ENCODE results near the gene LTBP3. TPM values are rescaled to one million over a fixed set of nuclear protein-coding genes. Genes with fewer than 3 reads are reported as not detected.

LTBP3 gene
- polyA plus RNA-seq, 1 donor from 2014 or later = 4.6 TPM

DNA sequence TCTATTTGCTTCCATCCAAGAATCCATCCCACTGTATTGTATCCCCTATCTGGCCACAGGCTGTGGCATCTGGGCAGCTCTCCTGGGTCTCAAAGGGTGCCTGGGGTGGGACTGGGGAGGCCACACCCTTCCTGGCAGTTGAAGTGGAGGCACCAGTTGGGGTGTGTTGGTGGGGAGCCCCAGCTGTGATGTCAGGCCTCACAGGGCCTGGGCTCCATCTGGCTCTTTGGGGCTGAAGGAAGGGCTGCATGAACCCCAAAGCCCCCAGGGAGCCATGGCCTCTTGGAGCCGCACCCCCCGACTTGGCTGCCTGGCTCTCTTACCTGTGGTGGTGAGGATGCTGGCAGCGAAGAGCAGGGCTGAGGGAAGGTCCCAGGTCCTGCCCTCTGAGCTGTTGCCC is 37.0 kb upstream of the LTBP3 start:
- Histone ChIP-seq H3F3A (ENCODE audit: insufficient read depth, low read length, poor library complexity, severe bottlenecking) (no peaks in the 10 kb centered on the region), H3K27ac (ENCODE audit: low read length) (no peak overlapping the region), H3K9ac (ENCODE audit: low read length) (no peak overlapping the region)

DNA sequence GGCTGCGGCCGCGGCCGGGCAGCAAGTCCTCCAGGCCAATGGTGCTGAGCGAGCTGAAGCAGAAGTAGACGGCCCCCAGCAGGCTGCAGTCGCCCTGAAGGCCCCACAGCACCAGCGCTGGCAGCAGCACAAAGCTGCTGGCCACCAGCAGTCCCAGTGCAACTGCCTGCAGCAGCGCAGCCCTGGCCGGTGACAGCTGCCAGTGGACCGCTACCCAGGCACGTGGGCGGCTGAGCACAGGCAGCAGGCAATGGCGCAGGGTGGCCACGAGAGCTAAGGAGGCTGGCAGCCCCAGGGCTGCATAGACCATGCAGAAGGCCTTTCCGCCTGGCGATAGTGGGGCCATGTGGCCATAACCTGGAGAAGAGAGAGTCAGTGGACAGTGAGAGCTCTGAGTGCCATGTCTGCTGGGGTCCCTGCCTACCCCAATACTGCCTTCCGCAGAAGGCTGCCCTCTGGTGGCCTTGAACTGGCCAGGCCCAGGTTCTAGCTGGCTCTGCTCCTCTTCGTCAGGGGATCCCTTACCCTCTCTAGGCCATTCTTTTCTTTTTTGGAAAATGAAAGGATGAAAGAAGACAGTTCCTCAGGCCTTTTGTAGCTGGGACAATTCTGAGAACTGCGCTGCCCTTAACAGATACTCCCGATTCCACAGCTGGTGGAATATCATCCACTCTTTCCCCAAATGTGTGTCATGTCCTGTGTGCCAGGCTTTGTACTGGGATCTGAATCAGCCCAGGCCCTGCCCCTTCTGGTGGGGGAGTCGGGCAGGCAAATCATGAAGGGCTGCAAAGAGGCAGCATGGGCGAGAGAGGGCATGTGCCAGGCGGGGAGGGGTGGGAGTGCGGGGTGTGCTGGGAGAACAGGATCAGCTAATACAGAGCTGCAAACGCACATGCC is 35.6 kb upstream of the LTBP3 start:
- no peak overlapping the region for H2AFZ ChIP-seq (ENCODE audit: low read depth, low read length)
- peaks cover 25% of the 10 kb centered on the region for H3K27me3 ChIP-seq (ENCODE audit: insufficient read depth, low read depth, low read length)
- H3K9me2 ChIP-seq (ENCODE audit: insufficient read depth, low read length) = no peaks in the 10 kb centered on the region
- no peaks in the 10 kb centered on the region for H3K36me3 ChIP-seq (ENCODE audit: insufficient read depth, low read length)
- TF ChIP-seq, protein P1, sequence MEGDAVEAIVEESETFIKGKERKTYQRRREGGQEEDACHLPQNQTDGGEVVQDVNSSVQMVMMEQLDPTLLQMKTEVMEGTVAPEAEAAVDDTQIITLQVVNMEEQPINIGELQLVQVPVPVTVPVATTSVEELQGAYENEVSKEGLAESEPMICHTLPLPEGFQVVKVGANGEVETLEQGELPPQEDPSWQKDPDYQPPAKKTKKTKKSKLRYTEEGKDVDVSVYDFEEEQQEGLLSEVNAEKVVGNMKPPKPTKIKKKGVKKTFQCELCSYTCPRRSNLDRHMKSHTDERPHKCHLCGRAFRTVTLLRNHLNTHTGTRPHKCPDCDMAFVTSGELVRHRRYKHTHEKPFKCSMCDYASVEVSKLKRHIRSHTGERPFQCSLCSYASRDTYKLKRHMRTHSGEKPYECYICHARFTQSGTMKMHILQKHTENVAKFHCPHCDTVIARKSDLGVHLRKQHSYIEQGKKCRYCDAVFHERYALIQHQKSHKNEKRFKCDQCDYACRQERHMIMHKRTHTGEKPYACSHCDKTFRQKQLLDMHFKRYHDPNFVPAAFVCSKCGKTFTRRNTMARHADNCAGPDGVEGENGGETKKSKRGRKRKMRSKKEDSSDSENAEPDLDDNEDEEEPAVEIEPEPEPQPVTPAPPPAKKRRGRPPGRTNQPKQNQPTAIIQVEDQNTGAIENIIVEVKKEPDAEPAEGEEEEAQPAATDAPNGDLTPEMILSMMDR (IDR thresholded peaks at IDR 0.05; ENCODE audit: poor library complexity, severe bottlenecking) = peak; percentile 61
- TF ChIP-seq RAD21 (conservative IDR thresholded peaks at IDR 0.05) = peak; percentile 53
- no peak for TF ChIP-seq TAF1 (IDR thresholded peaks at IDR 0.05; ENCODE audit: low read depth)
- peak; percentile 72 for TF ChIP-seq SMC3 (conservative IDR thresholded peaks at IDR 0.05; ENCODE audit: poor library complexity)
- no peak for TF ChIP-seq POLR2AphosphoS5 (IDR thresholded peaks at IDR 0.05)
- TF ChIP-seq MXI1 (conservative IDR thresholded peaks at IDR 0.05; ENCODE audit: poor library complexity, severe bottlenecking) = no peak
- no peak for TF ChIP-seq EP300 (conservative IDR thresholded peaks at IDR 0.05; ENCODE audit: poor library complexity, severe bottlenecking)
- H3K4me3 ChIP-seq (ENCODE audit: low read length) = no peak overlapping the region
- no peak overlapping the region for H3K9ac ChIP-seq (ENCODE audit: low read length)
- H3F3A ChIP-seq (ENCODE audit: insufficient read depth, low read length, poor library complexity, severe bottlenecking) = no peaks in the 10 kb centered on the region
- H3K27ac ChIP-seq (ENCODE audit: low read length) = no peak overlapping the region
- H3K79me2 ChIP-seq (replicated peaks; ENCODE audit: insufficient read depth, low read length) = no peaks in the 10 kb centered on the region
- H3K4me2 ChIP-seq (ENCODE audit: low read length) = no peak overlapping the region
- no peaks in the 10 kb centered on the region for H3K9me3 ChIP-seq (ENCODE audit: low read length)
- no peaks in the 10 kb centered on the region for H4K20me1 ChIP-seq (ENCODE audit: insufficient read depth)

More for the DNA sequence above, 37.0 kb upstream of the LTBP3 start:
- no peaks in the 10 kb centered on the region for H4K20me1 ChIP-seq (ENCODE audit: insufficient read depth)
- no peaks in the 10 kb centered on the region for H3K36me3 ChIP-seq (ENCODE audit: insufficient read depth, low read length)
- H3K79me2 ChIP-seq (replicated peaks; ENCODE audit: insufficient read depth, low read length) = no peaks in the 10 kb centered on the region
- no peaks in the 10 kb centered on the region for H3K9me3 ChIP-seq (ENCODE audit: low read length)
- H3K4me3 ChIP-seq (ENCODE audit: low read length) = no peak overlapping the region
- no peak overlapping the region for H3K4me2 ChIP-seq (ENCODE audit: low read length)
- no peak for TF ChIP-seq POLR2AphosphoS5 (IDR thresholded peaks at IDR 0.05)
- no peak for TF ChIP-seq SMC3 (conservative IDR thresholded peaks at IDR 0.05; ENCODE audit: poor library complexity)
- TF ChIP-seq RAD21 (conservative IDR thresholded peaks at IDR 0.05) = no peak
- TF ChIP-seq, protein P2, sequence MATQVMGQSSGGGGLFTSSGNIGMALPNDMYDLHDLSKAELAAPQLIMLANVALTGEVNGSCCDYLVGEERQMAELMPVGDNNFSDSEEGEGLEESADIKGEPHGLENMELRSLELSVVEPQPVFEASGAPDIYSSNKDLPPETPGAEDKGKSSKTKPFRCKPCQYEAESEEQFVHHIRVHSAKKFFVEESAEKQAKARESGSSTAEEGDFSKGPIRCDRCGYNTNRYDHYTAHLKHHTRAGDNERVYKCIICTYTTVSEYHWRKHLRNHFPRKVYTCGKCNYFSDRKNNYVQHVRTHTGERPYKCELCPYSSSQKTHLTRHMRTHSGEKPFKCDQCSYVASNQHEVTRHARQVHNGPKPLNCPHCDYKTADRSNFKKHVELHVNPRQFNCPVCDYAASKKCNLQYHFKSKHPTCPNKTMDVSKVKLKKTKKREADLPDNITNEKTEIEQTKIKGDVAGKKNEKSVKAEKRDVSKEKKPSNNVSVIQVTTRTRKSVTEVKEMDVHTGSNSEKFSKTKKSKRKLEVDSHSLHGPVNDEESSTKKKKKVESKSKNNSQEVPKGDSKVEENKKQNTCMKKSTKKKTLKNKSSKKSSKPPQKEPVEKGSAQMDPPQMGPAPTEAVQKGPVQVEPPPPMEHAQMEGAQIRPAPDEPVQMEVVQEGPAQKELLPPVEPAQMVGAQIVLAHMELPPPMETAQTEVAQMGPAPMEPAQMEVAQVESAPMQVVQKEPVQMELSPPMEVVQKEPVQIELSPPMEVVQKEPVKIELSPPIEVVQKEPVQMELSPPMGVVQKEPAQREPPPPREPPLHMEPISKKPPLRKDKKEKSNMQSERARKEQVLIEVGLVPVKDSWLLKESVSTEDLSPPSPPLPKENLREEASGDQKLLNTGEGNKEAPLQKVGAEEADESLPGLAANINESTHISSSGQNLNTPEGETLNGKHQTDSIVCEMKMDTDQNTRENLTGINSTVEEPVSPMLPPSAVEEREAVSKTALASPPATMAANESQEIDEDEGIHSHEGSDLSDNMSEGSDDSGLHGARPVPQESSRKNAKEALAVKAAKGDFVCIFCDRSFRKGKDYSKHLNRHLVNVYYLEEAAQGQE (IDR thresholded peaks at IDR 0.05; ENCODE audit: borderline replicate concordance) = no peak
- TF ChIP-seq MXI1 (conservative IDR thresholded peaks at IDR 0.05; ENCODE audit: poor library complexity, severe bottlenecking) = no peak
- TF ChIP-seq EZH2 (IDR thresholded peaks at IDR 0.05; ENCODE audit: borderline replicate concordance, insufficient read depth, low read length, poor library complexity, severe bottlenecking) = no peak
- TF ChIP-seq TAF1 (IDR thresholded peaks at IDR 0.05; ENCODE audit: low read depth) = no peak
- no peak for TF ChIP-seq EP300 (conservative IDR thresholded peaks at IDR 0.05; ENCODE audit: poor library complexity, severe bottlenecking)
- TF ChIP-seq, protein P1 (IDR thresholded peaks at IDR 0.05; ENCODE audit: poor library complexity, severe bottlenecking) = no peak
- no peak overlapping the region for H2AFZ ChIP-seq (ENCODE audit: low read depth, low read length)
- peaks cover 25% of the 10 kb centered on the region for H3K27me3 ChIP-seq (ENCODE audit: insufficient read depth, low read depth, low read length)
- H3K9me2 ChIP-seq (ENCODE audit: insufficient read depth, low read length) = no peaks in the 10 kb centered on the region

Data from neural cell (in vitro differentiated cells).